Raji (cell line): Measurements from ENCODE around the gene LAYN.

ENCODE experiments used
- POLR2A ChIP-seq: IDR thresholded peaks from 2 replicates; pipeline ENCODE4 v1.6.1; 2011; ENCODE audit warnings: low read depth, low read length, control low read depth; ENCODE audit not compliant: insufficient read depth

The LAYN gene

DNA sequence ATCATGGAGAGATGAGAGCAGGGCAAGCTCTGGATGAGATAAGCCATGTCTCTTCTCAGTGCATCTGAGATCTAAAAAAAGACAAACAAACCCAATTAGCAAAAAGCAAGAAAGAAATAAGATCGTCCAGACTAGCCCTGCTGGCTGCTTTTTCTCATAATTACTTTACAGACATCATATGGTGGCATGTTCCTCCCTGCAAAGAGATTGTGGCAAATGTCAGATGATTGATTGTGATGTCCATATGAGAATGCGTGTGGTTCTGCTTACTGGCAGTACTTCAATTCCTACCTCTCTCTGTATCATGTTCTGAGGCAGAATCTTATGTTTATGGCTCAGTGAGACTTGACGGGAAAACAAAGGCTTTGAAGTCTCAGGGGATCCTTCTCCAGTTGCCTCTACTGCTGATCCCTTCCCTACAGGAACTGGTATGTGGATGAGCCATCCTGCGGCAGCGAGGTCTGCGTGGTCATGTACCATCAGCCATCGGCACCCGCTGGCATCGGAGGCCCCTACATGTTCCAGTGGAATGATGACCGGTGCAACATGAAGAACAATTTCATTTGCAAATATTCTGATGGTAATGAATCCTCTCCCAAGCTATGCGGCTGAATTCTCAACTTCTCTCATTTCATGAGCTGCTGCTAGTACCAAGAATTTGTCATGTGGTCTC is 8.8 kb downstream of the LAYN start:
- TF ChIP-seq POLR2A = no peak

DNA sequence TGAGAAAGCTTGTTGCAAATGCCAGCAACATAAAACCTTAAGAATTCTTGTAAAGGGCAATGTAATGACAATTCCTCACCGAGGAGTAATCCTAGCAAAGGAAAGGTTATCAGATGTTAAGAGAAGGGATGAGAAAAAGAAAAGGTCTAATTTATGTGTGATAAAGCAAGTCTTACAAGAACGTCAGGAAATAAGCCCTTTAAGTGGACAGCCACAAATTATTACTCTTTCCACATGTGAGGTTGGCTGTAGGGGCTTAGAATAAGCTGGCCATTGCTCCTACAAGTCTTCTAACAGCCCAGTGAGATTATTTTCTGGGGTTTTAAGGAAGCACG is 9.3 kb downstream of the LAYN start:
- no peak for TF ChIP-seq POLR2A

DNA sequence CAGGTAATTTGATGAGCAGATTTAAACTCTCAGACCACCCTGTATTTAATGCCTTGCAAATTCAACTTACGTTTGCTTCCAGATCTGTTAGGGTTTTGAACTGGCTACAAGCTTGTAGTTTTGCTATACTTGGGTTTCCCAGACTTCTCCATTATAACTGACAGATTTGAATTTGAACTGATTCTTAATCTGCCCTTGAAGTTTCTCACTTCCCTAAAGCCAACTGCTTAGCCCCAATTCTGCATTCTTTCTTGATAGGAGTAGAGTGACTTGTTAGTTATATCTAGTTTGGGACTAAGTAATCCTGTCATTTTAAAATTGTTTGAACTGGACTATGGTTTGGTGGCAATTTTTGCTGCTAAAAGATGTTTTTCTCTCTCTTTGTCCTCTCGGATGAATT is 9.7 kb downstream of the LAYN start:
- no peak for TF ChIP-seq POLR2A

DNA sequence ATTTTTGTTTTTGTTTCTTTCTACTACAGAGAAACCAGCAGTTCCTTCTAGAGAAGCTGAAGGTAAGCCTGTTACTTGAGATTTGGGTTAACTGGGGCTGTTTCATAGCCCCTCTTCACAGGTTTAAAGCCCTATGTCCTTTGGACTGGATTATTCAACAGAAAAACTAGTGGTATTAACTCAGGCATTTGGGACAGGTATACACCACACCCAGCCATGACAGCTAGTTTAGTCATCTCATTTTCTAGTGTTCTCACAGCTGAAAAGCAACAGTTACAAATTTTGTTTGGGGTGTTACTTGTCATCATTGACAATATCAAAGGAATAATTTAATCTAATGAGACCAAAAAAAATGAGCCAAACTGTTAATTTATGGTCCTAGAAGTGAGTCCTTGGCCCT is 14.0 kb downstream of the LAYN start:
- TF ChIP-seq POLR2A = no peak

DNA sequence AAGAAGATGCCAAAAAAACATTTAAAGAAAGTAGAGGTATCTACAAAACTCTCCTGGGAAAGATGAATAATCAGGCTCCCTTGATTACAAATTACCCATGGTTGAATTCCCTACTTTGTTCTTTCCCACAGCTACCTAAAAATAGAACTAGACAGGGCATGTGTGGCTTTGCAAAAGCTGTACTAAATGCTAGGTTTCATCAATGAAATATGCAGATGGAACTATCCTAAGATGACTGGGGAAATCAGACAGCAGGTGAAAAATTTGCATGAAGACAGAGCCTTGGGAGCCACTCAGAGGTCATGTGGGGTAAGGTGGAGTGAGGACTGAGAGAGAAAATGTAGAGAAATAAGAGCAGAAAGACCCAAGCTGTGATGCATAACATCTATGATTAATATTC is 14.7 kb downstream of the LAYN start:
- TF ChIP-seq POLR2A = no peak

DNA sequence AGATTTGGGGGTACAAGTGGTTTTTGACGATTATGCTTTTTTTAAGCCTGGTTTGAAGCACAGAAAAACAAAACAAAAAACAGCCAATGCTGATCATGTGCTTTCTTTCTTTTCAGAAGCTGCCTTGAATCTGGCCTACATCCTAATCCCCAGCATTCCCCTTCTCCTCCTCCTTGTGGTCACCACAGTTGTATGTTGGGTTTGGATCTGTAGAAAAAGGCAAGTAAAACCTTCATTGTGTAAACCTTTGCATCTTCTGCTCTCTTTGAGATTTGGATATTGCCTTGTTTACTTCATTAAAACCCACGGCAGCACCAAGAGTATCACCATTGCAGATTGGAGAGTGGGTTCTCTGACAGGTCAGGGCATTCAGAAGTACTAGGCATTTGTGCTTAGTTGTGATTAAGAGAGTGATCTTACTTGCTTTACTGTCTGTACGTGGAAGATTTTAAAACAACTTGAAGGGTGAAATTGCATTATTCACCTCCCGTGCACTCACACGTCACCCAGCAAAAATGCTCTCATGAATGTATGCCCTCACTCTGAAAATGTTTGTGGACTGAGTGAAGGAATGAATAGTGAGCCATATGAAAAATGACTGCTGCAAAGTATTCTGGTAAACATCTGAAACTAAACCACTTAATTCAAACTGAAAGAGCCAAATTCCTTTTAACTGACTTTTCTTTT is 17.0 kb downstream of the LAYN start:
- no peak for TF ChIP-seq POLR2A

DNA sequence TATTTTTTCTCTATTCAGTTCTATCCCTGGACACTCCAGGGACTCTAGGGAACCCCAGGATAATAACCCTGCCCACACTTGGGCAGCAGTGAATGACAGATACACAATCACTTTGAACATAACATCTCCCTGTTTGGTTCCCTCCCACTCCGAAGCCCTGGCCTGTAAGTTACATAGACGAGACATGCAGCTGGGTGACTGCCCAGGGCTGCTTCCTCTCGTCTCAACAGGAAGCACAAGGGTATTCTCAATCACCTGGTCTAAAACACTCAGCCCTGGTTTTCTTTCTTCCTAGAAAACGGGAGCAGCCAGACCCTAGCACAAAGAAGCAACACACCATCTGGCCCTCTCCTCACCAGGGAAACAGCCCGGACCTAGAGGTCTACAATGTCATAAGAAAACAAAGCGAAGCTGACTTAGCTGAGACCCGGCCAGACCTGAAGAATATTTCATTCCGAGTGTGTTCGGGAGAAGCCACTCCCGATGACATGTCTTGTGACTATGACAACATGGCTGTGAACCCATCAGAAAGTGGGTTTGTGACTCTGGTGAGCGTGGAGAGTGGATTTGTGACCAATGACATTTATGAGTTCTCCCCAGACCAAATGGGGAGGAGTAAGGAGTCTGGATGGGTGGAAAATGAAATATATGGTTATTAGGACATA is 19.4 kb downstream of the LAYN start:
- TF ChIP-seq POLR2A = no peak

DNA sequence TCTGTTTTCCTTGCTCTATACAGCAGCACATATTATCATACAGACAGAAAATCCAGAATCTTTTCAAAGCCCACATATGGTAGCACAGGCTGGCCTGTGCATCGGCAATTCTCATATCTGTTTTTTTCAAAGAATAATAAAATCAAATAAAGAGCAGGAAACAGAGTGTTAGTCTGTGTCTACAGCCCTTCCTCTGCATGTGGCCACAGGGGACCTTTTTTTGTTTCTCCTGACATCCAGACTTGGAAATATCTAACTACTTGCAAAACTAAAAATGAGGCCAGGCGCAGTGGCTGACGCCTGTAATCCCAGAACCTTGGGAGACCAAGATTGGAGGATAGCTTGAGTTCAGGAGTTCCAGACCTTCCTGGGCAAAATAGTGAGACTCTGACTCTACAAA is 20.3 kb downstream of the LAYN start:
- TF ChIP-seq POLR2A = no peak

DNA sequence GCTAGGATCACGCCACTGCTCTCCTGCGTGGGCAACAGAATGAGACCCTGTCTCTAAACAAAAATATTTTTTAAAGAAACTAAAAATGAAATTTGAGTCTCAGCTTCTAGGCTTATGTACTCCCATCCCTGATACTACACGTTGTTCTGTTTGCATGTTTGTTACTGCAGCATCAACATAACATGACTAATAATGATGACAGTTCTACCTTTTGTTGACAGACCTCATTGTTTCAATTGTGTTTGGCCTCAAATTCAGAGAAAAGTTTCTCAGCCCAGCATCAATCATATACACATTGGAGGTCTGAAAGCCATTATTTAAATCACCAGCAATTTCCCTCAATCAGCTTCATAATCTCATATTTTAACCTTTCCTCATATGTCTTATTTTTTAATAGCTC is 20.8 kb downstream of the LAYN start:
- TF ChIP-seq POLR2A = no peak

DNA sequence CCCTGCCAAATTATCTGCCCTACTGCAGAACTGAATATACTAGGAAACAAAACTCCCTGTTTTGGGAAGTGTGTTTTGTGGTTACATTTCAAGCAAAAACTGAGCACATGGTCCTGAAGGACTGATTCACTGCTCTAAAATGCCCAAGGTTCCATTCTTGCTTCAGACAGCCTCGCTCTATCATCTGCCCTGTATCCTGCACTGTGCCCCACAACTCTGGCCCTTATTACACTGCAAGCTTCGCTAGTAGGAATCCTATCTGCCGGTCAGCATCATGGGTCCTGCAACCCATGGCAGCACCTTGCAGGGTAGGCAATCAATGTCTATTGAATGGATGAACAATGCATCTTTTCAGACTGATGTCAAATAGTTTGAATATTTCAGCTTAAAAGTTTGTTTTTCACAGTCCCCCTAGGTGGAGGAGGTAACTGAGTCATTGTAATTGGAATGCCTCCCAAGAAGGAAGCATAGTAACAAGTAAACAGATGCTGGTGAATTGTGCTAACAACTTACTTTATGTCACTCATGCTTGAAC is 21.3 kb downstream of the LAYN start:
- TF ChIP-seq POLR2A = no peak

DNA sequence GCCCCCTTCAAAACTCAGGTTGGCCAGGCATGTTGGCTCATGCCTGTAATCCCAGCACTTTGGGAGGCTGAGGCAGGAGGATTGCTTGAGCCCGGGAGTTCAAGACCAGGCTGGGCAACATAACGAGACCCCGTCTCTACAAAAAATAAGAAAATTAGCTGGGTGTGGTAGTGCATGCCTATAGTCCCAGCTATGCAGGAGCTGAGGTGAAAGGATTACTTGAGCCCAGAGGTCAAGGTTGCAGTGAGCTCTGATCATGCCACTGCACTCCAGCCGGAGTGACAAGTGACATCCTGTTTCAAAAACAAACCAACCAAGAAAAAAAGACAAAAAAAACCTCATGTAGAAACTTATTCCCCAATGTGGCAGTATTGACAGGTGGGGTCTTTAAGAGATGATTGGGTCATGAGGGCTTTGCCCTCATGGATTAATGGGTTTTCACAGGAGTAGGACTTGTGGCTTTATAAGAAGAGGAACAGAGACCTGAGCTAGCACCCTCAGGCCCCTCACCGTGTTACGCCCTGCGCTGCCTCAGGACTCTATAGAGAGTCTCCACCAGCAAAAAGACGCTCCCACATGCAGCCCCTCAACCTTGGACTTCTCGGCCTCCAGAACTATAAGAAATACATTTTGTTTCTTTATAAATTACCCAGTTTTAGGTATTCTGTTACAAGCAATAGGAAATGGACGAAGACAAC is 22.3 kb downstream of the LAYN start:
- no peak for TF ChIP-seq POLR2A

DNA sequence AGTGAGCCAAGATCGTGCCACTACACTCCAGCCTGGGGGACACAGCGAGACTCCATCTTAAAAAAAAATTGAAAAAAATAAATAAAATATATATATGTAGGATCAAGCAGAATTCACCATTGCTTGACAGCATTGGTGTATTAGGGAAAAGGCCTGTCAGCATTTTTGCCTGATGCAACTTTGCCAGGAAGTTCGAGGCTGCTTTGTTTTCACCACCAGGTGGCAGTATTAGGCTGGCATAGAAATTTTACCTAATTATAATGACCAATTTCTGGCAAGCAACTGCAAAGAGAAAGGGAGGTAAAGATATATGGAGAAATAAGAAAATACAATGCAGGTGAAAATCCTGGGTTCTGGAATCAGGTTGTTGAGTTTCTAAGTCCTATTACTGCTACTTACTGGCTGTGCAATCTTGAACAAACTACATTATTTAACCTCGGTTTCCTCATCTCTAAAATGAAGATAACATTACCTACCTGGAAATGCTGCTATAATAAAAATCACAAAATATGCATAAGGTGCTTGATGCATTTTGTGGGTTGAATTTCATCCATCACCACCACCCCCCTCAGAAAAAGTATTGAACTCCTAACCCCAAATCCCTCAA is 24.7 kb downstream of the LAYN start:
- no peak for TF ChIP-seq POLR2A

DNA sequence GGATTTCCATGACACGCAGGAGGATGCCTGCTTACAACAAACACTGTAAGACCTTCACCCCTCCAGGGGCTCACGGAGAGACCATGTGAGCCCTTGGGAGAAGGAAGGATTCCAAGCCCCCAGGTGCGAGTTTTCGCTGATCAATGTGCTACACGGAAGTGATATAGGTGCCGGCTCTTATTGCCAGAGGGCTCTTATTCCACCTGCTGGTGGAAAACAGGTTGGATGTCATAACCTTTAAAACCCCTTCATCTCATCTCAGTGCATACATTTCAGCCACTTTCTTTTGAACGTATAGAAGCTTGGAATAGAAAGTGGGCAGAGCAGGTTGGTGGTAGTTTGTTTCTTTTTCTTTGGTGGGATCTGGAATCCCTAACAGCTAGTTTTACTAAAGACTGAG is 25.8 kb downstream of the LAYN start:
- TF ChIP-seq POLR2A = no peak

DNA sequence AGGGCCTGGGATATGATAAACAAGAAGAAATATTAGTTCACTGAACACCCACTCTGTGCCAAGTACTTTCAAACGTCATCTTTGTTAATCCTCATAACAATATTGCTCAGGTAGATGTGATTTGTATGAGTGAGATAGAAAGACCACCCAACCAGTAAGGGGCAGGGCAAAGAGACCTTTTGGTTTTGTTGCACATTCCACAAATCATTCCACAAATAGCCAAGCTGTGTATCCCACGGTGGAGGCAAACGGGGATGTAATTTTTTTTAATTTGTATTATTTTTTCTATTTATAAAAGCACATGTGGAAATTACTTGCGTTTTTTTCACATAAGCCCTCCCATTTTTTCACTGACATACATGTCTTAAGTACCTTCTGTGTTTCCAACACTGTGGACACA is 29.0 kb downstream of the LAYN start:
- no peak for TF ChIP-seq POLR2A

DNA sequence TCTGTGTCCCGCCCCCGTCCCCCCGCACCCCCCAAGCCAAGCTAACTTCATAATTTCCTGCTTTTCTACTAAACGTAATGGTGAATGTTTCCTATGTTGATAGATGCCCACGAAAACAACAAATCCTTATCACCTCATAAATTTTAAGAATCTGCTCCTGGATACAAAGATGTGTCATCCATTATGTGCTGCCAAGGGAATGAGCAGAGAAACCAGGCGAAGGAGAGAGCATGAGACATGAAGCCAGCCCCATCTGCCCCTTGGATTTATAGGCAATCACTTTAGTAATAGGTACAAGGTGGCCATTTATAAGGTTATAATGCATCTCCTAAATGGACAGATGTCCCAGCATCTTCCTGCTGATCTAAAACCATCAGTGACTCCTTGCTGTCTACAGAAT is 30.3 kb downstream of the LAYN start:
- no peak for TF ChIP-seq POLR2A

DNA sequence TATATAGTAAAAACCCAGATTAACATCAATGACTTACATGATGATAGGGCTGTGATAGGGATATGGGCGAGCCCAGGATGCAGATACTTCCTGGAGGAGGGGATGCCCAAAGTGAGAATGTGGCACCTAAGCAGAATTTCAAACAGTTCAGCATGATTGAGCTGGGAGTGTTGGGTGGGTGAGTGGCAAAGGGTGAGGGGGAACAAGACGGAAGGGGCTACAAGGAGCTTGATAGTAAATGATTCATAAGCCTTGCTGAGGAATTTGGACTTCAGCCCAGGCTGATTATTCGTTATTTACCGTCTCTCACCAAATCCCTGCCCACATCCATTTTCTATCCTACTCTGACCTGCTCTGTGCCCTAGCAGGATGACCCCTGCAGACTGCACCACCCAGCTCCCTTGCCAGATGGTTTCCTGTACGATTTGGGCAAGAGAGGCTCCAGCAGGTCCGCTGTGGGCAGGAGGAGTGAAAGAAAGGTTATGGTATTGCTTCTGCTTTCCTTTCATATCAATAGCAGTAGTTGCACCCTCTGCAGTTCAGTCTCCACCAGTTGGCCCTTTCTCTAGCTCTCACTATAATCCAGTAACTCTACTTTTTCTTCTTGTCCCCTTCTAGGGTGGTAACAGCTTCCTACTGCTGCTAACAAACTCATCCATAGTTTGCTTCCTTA is 31.4 kb downstream of the LAYN start:
- no peak for TF ChIP-seq POLR2A
